GM18873 (cell line): ENCODE measurements around the gene DHRS7C.

Experiments used
- ATAC-seq: cut with Tn5 transposase; IDR thresholded peaks from one replicate; pipeline ENCODE4 v1.9.1; 2021; ENCODE audit warnings: mild to moderate bottlenecking, moderate library complexity, moderate number of reproducible peaks; ENCODE audit not compliant: unreplicated experiment, low FRiP score

Gene DHRS7C

DNA sequence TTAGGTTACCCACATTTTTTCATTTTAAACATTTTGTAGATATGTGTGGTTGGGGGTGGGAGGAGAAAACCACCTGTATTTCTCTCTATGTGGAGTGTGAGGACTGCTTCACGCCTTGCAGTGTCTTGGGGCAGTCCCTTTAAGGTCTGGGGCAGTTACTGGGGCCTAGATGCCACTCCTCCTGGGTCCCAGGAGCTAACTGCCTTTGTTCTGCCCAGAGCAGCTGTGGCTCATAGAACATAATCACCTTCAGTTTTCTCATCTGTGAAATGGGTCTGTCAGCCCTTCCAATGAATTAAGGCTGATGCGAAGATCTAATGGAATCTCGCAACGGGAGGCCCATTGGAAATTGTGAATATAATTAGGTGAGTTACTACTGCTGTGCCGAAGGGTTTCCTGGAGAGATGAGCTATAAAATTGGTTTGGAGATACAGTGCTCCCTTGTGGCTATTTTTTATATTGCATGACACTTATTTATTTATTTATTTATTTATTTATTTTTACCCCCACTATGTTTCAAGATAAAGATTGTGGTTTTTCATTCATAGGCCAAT lies 22.9 kb downstream of the DHRS7C start:
- ATAC-seq, result no peak

DNA sequence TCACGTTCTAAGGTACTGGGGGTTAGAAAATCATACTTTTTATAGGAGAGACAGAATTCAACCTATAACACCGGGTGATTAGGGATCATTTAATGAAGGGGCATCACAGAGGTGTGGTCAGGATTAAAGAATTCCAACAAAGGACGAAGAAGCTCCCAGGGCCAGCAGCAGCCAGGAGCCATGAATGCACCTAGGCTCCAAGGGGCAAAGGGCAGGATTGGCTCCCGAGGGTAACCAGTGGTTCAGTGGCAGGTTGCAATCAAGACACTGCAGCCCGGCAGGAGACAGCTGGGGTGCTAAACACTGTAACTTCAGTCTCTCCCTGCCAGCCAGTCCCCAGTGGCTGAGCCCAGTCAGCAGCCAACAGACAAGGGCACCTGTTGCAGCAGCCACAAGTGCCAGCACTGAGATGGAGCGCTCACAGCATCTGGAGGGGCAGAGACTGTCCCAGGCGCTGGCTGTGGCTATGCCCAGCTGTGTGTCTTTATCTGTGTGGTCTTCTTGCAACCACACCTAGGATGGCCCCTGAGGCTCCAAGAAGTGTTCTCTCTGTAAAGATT lies 23.9 kb downstream of the DHRS7C start:
- no peak for ATAC-seq

DNA sequence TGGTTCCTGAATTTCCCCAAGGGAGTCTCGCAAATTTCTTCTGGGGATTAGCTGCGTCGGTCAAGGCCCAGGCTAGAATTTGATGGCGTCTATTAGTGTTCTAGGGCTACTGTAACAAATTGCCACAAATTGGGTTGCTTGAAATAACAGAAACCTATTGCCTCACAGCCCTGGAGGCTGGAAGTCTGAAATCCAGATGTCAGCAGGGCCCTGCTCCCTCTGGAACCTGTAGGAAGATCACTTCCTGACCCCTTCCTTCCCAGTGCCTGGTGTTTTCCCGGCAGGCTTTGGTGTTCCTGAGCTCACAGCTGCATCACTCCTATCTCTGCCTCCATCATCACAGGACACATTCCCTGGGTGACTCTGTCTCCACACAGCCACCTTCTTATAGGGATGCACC lies 24.4 kb downstream of the DHRS7C start:
- no peak for ATAC-seq

GRCh38 chr17:9765322-9765721 lies 26.1 kb downstream of the DHRS7C start:
- ATAC-seq, result no peak

- no peak for ATAC-seq
Observed at GRCh38 chr17:9763643-9764042, 27.7 kb downstream of the DHRS7C start.

DNA sequence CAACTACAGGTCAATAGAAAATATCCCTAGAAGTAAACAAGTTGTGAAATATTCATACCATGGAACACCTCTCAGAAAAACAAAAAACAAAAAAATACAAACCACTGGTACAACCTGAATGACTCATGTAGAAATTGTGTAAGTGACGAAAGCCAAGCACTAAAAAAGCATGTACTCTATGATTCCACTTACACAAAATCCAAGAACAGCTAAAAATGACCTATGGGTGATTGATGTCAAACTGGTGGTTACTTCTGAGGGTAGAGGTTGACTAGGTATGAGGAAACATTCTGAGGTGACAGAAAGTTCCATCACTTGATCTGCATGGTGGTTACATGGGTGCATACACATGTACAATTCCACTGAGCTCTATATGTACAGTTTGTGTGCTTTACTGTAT lies 31.1 kb downstream of the DHRS7C start:
- no peak for ATAC-seq

DNA sequence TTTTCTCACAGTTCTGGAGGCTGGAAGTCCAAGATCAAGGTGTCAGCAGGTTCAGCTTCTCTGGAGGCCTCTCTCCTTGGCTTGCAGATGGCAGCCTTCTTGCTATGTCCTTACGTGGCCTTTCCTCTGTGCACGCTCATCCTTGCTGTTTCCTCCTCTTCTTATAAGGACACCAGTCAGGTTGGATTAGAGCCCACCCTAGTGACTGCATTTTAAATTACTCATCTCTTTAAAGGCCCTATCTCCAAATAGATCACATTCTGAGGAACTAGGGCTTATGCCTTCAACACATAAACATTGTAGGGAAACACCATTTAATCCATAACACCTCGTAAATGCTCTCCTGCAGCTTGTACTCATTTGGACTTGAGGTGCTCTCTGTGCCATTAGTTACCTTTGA lies 36.3 kb downstream of the DHRS7C start:
- ATAC-seq, result no peak

GRCh38 chr17:9750524-9750923 lies 40.9 kb downstream of the DHRS7C start:
- ATAC-seq, result no peak

DNA sequence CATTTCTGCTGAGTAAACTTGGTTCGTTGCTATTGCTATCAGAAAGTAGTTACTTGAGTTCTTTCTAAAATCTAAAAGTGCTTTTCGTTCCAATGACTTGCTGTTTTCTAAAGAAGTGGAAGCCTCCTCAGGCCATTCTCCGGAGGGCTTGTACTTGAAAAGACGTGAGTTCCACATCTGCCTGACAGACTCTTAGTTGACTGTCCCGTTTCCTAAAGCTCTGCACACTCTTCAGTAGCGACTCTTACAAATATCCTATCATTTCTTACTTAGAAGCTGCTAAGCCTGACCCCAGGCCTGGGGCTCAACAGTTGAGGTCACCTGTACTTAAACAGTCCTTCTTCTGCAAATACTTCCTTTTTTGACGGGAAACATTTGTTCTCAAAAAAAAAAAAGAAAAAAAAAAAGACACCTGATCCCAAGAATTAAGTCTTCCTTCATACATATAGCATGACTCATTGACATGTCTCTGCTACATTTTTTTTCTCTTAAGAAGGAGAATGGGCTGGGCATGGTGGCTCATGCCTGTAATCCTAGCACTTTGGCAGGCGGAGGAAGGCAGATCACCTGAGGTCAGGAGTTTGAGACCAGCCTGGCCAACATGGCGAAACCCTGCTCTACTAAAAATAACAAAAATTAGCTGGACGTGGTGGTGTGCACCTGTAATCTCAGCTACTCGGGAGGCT lies 61.5 kb downstream of the DHRS7C start:
- ATAC-seq, result no peak

- ATAC-seq, result no peak
Observed at GRCh38 chr17:9729034-9729650, 62.2 kb downstream of the DHRS7C start.

- ATAC-seq, result no peak
Observed at GRCh38 chr17:9728564-9728963, 62.8 kb downstream of the DHRS7C start.

GRCh38 chr17:9728005-9728404 lies 63.4 kb downstream of the DHRS7C start:
- no peak for ATAC-seq

GRCh38 chr17:9726291-9726690 lies 65.1 kb downstream of the DHRS7C start:
- ATAC-seq, result no peak

DNA sequence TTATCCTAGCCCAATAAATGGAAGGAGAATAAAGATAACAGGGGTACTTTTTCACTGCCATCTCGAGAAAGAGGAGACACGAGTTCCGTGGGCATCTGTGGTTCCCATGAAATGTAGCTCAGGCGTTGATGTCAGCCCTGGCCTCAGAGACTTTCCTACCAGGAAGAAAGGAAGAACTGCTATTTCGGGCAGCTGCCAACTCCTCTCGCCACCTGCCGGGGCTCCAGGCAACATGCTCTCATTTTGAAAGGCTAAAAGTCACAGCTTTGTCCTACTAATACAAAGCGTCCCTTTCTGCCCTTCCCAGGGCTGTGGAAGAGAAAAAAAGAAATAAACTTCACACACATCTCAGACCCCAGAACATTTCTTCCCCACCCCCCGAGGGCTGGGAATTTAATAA lies 65.8 kb downstream of the DHRS7C start:
- ATAC-seq, result no peak
